Keratinocyte (primary cell): ENCODE results near the gene SATB2.

ENCODE experiments used
- EZH2 ChIP-seq: IDR thresholded peaks from one replicate; pipeline ENCODE4 v1.6.1; 2012; ENCODE audit warnings: inconsistent platforms, mild to moderate bottlenecking, low read length, moderate library complexity
- TF ChIP-seq, protein P1 (sequence below), 3 experiments: IDR thresholded peaks in 1 of 3; conservative IDR thresholded peaks in 1 of 3; optimal IDR thresholded peaks in 1 of 3; 2 replicates in 2 of 3; 3 replicates in 1 of 3; pipeline versions ENCODE3 to v1.5.1; 2011; ENCODE audit warnings: low read length in 3 of 3, mild to moderate bottlenecking in 3 of 3, moderate library complexity in 2 of 3, control low read depth in 1 of 3, inconsistent platforms in 1 of 3; ENCODE audit not compliant: insufficient read depth in 2 of 3; ENCODE audit errors: extremely low read depth in 1 of 3

DNA sequence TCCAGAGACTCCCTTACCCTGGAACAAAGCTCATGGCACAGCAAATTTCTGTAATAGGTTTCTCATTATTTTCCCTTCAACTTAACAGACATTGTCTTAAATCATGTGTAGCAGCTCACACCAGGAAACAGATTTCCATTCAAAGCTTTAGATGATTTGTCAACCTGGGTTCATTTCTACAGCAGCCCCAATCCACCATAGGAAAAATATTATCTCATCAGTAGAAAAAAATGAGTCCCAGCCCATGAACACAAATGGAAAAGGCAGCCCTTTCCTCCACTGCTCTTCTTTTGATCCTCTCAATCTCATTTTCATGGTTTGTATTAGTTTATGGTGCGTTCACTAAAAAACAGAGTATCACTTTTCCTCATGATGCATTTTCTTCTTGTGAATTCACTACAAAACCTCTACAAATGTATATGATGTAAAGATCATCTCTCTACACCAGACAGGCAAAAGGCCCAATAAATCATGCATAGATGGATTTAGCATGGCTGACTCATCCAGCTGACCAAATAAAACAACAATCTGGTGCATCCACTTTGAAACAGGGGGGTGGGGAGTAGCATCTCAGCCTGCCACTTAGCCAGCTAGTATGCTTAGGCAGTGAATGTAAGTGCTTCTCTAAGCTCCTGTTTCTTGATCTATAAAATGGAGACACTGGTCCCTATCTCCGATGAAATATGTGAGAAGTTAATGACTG is 78.6 kb downstream of the SATB2 start:
- TF ChIP-seq EZH2, result no peak
- TF ChIP-seq, protein P1, sequence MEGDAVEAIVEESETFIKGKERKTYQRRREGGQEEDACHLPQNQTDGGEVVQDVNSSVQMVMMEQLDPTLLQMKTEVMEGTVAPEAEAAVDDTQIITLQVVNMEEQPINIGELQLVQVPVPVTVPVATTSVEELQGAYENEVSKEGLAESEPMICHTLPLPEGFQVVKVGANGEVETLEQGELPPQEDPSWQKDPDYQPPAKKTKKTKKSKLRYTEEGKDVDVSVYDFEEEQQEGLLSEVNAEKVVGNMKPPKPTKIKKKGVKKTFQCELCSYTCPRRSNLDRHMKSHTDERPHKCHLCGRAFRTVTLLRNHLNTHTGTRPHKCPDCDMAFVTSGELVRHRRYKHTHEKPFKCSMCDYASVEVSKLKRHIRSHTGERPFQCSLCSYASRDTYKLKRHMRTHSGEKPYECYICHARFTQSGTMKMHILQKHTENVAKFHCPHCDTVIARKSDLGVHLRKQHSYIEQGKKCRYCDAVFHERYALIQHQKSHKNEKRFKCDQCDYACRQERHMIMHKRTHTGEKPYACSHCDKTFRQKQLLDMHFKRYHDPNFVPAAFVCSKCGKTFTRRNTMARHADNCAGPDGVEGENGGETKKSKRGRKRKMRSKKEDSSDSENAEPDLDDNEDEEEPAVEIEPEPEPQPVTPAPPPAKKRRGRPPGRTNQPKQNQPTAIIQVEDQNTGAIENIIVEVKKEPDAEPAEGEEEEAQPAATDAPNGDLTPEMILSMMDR (optimal IDR thresholded peaks at IDR 0.05 in 1 of 3, IDR thresholded peaks at IDR 0.05 in 1 of 3, conservative IDR thresholded peaks at IDR 0.05 in 1 of 3; ENCODE audit: extremely low read depth in 1 of 3, insufficient read depth in 2 of 3, low read length in 3 of 3), result no peak
